KOPT-K1 (cell line): ENCODE measurements around the gene SH3BP5.

ENCODE experiments used
- H3K27ac ChIP-seq: fragments of 200-600 bp; sonication (generic); 2 replicates; pipeline ENCODE4 v1.5.1; 2016; ENCODE audit warnings: antibody characterized with exemption, mild to moderate bottlenecking, low read depth, low read length; ENCODE audit not compliant: poor library complexity, severe bottlenecking
- H3K36me3 ChIP-seq: fragments of 200-600 bp; sonication (generic); 2 replicates; pipeline ENCODE4 v1.5.1; 2017; ENCODE audit warnings: antibody characterized with exemption, mild to moderate bottlenecking, low read length, moderate library complexity; ENCODE audit not compliant: insufficient read depth
- H3K9me3 ChIP-seq: fragments of 200-600 bp; sonication (generic); 2 replicates; pipeline ENCODE4 v1.5.1; 2017; ENCODE audit warnings: antibody characterized with exemption, low read length, mild to moderate bottlenecking; ENCODE audit not compliant: insufficient read depth, poor library complexity, severe bottlenecking

SH3BP5 gene

GRCh38 chr3:15271030-15271429 lies 61.4 kb downstream of the SH3BP5 start:
- H3K36me3 ChIP-seq, result no peaks in the 10 kb centered on the region
- H3K9me3 ChIP-seq, result no peaks in the 10 kb centered on the region
- no peak overlapping the region for H3K27ac ChIP-seq

GRCh38 chr3:15269091-15269989 lies 63.0 kb downstream of the SH3BP5 start:
- H3K36me3 ChIP-seq, result no peaks in the 10 kb centered on the region
- H3K27ac ChIP-seq, result no peak overlapping the region
- H3K9me3 ChIP-seq, result no peaks in the 10 kb centered on the region

GRCh38 chr3:15268033-15268631 lies 64.3 kb downstream of the SH3BP5 start:
- no peaks in the 10 kb centered on the region for H3K36me3 ChIP-seq
- H3K9me3 ChIP-seq, result no peaks in the 10 kb centered on the region
- H3K27ac ChIP-seq, result no peak overlapping the region

GRCh38 chr3:15267502-15267901 lies 64.9 kb downstream of the SH3BP5 start:
- Histone ChIP-seq H3K9me3 (no peaks in the 10 kb centered on the region), H3K27ac (no peak overlapping the region), H3K36me3 (no peaks in the 10 kb centered on the region)

GRCh38 chr3:15266510-15267376 lies 65.6 kb downstream of the SH3BP5 start:
- Histone ChIP-seq H3K27ac (no peak overlapping the region), H3K36me3 (no peaks in the 10 kb centered on the region), H3K9me3 (no peaks in the 10 kb centered on the region)

GRCh38 chr3:15265655-15266509 lies 66.5 kb downstream of the SH3BP5 start:
- Histone ChIP-seq H3K9me3 (no peaks in the 10 kb centered on the region), H3K36me3 (no peaks in the 10 kb centered on the region)

GRCh38 chr3:15264486-15264885 lies 67.9 kb downstream of the SH3BP5 start:
- peaks cover 8% of the 10 kb centered on the region; the same call in 1 of the 2 replicates for H3K36me3 ChIP-seq
- no peak overlapping the region for H3K27ac ChIP-seq
- no peaks in the 10 kb centered on the region for H3K9me3 ChIP-seq

More at GRCh38 chr3:15265655-15266509, 66.5 kb downstream of the SH3BP5 start:
- no peak overlapping the region for H3K27ac ChIP-seq

GRCh38 chr3:15263926-15264325 lies 68.5 kb downstream of the SH3BP5 start:
- no peak overlapping the region for H3K27ac ChIP-seq
- no peaks in the 10 kb centered on the region for H3K9me3 ChIP-seq
- H3K36me3 ChIP-seq, result peaks cover 14% of the 10 kb centered on the region; the same call in 1 of the 2 replicates

GRCh38 chr3:15263120-15263519 lies 69.3 kb downstream of the SH3BP5 start:
- H3K36me3 ChIP-seq, result peaks cover 22% of the 10 kb centered on the region; the same call in 1 of the 2 replicates
- no peaks in the 10 kb centered on the region for H3K9me3 ChIP-seq
- no peak overlapping the region for H3K27ac ChIP-seq

GRCh38 chr3:15262021-15262420 lies 70.4 kb downstream of the SH3BP5 start:
- Histone ChIP-seq H3K27ac (no peak overlapping the region), H3K9me3 (no peaks in the 10 kb centered on the region), H3K36me3 (peaks cover 33% of the 10 kb centered on the region)

GRCh38 chr3:15261274-15261673 lies 71.1 kb downstream of the SH3BP5 start:
- H3K27ac ChIP-seq, result no peak overlapping the region
- H3K9me3 ChIP-seq, result no peaks in the 10 kb centered on the region
- peaks cover 40% of the 10 kb centered on the region for H3K36me3 ChIP-seq

GRCh38 chr3:15260531-15260930 lies 71.9 kb downstream of the SH3BP5 start:
- H3K36me3 ChIP-seq, result peaks cover 48% of the 10 kb centered on the region
- no peaks in the 10 kb centered on the region for H3K9me3 ChIP-seq
- H3K27ac ChIP-seq, result no peak overlapping the region

GRCh38 chr3:15258720-15259119 lies 73.7 kb downstream of the SH3BP5 start:
- no peak overlapping the region for H3K27ac ChIP-seq
- H3K9me3 ChIP-seq, result no peaks in the 10 kb centered on the region
- H3K36me3 ChIP-seq, result peaks cover 66% of the 10 kb centered on the region

GRCh38 chr3:15256861-15257341 lies 75.5 kb downstream of the SH3BP5 start:
- H3K36me3 ChIP-seq, result peaks cover 84% of the 10 kb centered on the region
- no peaks in the 10 kb centered on the region for H3K9me3 ChIP-seq
- H3K27ac ChIP-seq, result no peak overlapping the region
